Left renal pelvis (tissue), 4 donors: ENCODE measurements around the gene DFFB. TPM values are rescaled to one million over a fixed set of nuclear protein-coding genes. Genes with fewer than 3 reads are reported as not detected.
"Not testable (repeated sequence)": the region's sequence is repeated elsewhere in the genome, so short reads cannot be mapped to it uniquely, and the experiment has no call there.

Experiments used
- DNase-seq, 4 donors: peaks; one replicate each; pipeline ENCODE4 v3.0.0-alpha.2; 2013; ENCODE audit warnings: low read depth in 4 of 4, low spot score in 3 of 4
- polyA plus RNA-seq, 4 donors: library from polyadenylated mRNA; unstranded; fragments of 120-200 nt; gene quantifications; one replicate each; pipeline ENCODE4 v1.2.1, GENCODE V29; 2013; ENCODE audit not compliant: insufficient read length in 4 of 4

Gene DFFB
- polyA plus RNA-seq, 4 donors: 5.2 to 11.2 (median 7.0) TPM

DNA sequence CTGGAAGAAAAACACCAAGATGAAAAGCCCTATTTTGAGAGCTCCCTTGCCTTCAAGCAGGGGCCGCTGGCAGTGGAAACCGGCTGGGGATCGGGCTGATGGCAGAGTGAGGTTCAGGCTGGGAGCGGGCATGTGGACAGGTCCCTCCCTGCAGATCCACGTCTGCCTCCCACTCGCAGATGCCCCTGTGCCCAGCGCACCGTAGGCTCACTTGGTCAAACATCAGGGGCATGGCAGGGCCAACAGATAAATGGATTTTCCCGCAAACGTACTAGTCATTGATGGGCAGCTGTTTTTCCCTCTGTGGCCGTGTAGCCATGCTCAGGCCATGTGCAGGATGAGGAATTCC lies 49.4 kb downstream of the DFFB start:
- no peak for DNase-seq

DNA sequence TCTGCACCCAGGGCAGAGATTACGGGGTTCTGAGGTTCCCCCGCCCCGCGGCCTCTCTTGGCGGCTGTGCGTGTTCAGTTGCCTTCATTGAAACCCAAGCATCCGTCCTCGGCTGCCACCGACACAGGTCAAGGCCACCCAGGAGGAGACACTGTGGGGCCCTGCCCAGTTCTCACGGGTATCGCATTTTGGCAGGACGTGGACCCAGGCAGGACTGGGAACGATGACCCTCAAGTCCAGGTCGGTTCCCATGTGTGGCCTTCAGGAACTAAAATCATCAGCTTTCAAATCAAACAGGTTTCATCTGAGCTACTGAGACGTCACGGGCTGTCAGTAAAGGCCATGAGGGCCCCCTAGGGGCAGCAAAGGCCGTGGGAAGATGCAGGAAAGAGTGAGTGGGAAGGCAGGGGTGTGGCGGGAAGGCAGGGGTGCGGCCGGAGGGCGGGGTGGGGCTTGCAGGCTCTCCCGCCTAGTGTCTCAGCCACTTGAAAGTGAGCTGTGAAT lies 49.8 kb downstream of the DFFB start:
- DNase-seq: no peak

GRCh38 chr1:3907621-3908165 lies 50.4 kb downstream of the DFFB start:
- DNase-seq: no peak

GRCh38 chr1:3908886-3909517 lies 51.7 kb downstream of the DFFB start:
- no peak for DNase-seq

DNA sequence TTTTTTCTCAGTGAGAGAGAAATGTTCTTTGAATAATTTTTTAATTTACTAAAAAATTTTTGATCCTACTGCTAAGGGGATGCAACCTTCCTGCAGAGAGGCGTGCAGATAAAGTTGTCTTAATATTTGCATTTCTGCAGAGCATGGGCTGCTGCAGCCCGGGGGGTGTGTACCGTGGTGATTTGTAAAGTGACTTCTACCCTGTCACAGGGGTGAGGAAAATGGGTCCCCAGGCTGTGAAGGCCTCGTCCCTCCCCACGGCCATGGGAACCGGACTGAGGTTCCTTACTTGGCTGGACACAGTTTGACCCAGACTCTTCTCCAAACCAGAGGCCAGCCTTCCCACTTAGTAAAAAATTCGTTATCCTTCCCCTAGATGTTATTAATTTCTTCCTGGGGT lies 52.3 kb downstream of the DFFB start:
- DNase-seq: no peak

DNA sequence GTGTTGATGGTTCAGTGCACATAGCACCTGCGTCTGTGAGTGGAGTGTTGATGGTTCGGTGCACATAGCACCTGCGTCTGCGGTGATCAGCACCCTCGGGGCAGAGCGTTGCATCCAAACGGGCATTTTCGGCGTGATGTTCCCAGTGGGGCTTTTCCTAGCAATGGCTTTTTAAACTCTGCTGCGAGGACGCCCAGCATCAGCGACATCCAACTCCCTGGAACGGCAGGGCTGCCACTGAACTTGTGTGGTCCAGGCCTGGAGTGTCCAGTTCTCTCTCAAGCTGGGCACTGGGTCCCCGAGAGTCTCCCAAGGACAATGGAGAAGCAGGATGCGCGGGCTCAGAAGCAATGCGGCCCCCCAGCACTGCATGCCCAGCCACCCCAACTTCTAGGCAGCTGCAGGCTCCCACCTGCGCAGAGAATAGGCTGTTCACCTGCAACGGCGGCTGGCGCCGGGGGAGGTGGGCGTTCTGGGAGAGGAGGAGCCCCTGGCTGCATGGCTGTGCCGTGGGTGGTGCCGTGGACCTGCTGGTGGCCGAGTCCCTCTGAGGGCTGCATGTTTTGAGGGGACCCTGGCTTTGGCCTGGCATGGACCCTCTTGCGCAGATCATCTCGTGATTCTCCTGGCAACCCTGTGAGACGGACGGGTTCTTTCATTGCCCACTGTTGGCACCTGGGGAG lies 52.9 kb downstream of the DFFB start:
- DNase-seq: no peak

- peak in 3 of 4 donors; percentile 47 to 54 (median 50) for DNase-seq
Measured at GRCh38 chr1:3910857-3911845, 53.9 kb downstream of the DFFB start.

- DNase-seq: no peak
Measured at GRCh38 chr1:3911981-3912808, 54.9 kb downstream of the DFFB start.

DNA sequence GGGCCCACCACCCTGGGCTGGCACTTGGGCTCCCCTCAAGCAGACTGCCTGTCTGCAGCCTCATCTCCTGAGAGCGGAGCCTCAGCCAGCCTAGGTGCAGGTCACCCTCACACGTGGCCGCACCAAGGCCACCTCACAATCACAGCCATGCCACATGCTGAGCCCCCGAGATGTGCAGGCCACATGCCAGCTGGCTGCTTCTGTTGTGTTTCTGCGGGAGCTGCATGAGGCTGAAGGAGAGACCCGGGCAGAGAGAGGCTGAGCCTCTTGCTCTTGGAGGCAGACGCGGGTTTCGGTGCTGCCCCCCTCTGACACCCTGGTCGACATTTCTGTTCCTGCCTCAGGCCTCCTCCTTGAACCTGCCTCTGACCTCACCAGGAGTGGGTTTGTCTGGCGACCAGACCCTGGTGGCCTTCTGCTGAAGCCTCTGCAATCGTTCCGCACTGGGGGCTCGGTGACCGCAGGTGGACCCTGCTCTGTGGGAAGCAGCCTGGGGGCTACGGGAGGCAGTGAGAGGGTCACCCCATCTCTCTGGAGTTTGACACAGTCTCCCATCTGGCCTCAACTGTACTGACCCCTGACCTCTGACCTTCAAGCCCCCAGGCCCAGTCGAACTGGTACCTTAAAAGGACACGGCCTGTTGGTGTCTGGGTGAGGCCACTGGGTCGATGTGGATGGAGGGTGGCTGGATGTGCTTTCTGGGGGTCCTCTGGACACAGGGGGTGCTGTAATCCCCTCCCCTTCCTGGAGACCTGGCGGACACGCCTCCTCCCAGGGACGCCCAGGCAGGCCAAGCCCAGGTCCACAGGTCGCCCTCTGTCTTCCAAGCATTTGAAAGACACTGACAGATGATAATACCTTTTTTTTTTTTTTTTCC lies 55.8 kb downstream of the DFFB start:
- no peak for DNase-seq

DNA sequence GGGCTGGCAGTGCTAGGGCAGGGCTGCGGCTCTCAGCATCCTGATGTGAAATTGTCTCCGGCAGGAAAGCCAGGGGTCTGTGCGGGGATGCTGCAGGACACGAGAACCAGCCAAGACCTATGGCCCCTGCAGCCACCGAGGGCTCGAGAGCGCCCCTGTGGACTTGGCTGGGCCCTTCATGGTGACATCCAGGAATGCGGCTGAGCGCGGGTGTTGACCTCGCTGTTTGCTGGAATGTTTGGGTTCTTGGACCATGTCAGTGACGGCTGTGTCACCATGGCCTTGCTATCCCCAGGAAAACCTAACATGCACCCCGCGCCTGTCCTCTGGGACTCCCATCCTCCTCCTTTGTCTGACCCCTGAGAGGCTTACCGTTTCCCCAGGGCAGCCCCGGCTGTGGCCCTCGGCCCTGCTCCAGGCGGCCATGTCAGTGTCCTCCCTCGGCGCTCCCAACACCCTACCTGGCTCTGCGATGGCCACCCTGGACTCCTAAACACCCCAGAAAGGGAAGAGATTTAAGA lies 57.1 kb downstream of the DFFB start:
- no peak for DNase-seq

- DNase-seq: no peak
Measured at GRCh38 chr1:3914911-3915310, 57.6 kb downstream of the DFFB start.

DNA sequence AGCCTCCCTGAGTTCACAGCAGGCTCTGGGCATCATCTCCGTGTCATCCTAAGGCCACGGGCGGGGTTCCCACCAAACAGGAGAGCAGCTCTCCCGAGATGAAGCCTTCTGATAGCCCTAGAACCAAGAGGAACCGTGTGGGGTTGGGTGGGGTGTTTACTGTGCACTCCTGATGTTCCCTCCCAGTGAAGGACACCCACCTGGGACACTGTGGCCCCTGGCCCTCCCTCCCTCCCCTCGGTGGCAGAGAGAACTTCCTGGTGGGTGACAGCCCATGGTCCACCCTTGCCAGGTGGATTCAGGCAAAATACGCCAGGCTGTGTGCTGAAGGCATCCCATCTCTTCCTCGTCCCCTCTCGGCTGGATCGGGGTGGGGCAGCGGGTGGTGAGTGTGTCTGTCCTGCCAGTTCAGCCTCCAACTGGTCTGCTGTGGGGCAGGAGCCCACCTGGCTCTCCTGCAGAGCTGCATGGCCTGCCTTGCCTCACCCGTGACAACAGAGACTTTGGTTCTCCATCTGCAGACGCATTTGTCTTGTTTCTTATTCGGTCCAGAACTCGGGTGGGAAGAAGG lies 58.4 kb downstream of the DFFB start:
- DNase-seq: no peak

DNA sequence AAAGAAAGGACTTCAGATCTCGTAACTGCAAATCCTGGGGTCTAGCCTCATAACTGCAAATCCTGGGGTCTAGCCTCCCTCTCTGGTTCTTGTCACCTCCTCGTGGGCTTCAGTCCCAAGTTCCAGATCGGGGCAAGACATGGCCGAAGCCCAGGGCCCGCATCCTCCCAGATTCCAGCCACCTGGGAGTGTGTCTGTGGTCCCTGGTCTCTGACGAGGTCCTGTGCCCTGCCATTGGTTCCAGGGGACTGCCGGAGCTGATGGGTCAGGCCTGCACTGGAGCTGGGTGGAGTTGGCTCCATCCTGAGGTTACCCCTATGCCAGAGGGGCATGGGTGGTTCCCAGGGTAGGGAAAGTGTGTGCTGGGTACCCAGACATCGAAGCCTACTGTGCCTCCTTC lies 60.5 kb downstream of the DFFB start:
- no peak for DNase-seq

DNA sequence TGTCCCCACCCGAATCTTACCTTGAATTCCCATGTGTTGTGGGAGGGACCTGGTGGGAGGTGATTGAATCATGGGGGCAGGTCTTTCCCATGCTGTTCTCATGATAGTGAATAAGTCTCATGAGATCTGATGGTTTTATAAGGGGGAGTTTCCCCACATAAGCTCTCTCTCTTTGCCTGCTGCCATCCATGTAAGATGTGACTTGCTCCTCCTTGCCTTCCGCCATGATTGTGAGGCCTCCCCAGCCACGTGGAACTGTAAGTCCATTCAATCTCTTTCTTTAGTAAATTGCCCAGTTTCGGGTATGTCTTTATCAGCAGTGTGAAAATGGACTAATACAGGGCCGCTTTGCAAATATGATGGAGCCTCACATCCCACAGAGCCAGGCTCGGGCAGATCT lies 61.1 kb downstream of the DFFB start:
- DNase-seq: not testable (repeated sequence)

DNA sequence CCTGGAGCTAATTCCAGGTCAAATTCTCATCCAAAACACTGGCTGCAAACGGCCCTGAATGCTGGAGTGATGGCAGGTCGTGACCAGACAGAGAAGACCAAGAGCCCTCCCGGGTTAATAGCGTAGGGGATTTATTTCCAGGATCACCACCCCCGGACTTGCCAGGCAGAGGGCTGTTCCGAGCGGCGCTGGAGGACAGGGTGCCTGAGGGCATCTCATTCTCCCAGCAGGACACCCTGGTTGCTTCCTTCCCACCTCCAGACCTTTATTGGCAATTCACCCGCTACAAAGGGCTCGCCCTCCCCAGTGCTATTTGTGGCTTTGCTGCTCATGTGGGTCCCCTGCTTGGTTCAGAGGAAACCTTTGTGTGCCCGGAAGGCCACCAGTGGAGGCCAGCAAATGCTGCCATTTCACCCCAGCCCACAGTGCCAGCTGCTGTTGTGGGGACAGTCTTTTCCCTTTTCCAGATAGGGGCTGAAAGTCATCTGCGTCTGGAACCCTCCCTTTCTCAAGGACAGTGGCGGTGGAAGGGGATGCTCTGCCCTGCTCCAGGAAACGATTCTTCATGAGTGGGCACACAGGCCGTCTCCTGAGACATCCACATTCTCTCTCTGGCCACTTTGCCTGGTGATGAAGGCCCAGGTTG lies 61.8 kb downstream of the DFFB start:
- DNase-seq: no peak

DNA sequence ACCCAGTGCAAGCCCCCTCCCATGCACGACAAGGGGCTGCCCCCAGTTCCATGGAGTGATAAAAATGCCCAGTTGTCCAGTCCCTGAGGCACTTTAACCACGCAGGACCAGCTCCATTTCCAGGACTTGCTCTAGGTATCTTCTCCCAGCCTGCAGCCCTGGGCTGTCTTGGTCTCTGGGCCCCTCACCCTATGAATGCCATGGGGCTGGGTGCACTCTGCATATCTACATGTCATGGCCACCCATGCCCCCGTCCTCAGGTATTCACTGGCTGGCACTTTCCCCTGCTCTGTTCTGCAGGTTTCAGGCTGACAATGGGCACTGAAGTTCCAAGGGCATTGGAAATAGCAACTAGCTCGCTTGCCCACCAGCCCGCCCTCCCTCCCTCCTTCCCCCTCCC lies 62.4 kb downstream of the DFFB start:
- no peak for DNase-seq

DNA sequence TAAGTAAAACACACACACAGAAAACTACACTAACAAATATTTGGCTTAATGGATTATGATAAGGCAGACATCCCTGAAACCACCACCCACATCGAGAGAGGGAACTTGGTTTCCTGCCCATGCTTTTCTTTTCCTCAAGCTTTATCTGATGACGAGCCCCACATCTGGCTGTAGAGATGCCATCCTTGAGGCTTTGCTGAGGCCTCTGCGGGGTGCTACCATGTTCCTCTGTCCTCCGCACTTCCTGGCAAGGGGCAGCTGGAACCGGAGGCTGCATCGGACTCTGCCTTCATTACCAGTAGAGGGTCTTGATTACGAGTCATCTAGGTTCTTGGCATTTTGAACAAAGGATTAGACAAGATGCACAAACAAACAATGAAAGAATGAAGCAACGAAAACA lies 64.5 kb downstream of the DFFB start:
- no peak for DNase-seq

GRCh38 chr1:3922201-3922725 lies 65.0 kb downstream of the DFFB start:
- DNase-seq: no peak
